Aorta (tissue), 5 donors: ENCODE data around the gene MAPK11. TPM values are rescaled to one million over a fixed set of nuclear protein-coding genes. Genes with fewer than 3 reads are reported as not detected.

Experiments
- ATAC-seq: fragments of 200-7000 bp; cut with Tn5 transposase; one replicate; pipeline ENCODE4 v1.9.1; 2022; ENCODE audit warnings: moderate library complexity; ENCODE audit not compliant: low FRiP score
- DNase-seq, 2 donors: peaks; one replicate each; pipeline ENCODE4 v3.0.0-alpha.2; 2020
- H3K27ac ChIP-seq, 2 donors: one replicate each; pipeline ENCODE4 v1.5.1; 2013; ENCODE audit warnings: low read length in 2 of 2, mild to moderate bottlenecking in 2 of 2, moderate library complexity in 2 of 2, control low read depth in 1 of 2, inconsistent platforms in 1 of 2, low read depth in 1 of 2
- H3K27me3 ChIP-seq, 2 donors: one replicate each; pipeline ENCODE4 v1.6.1; 2013; ENCODE audit warnings: control low read depth in 1 of 2, low read length in 1 of 2, mild to moderate bottlenecking in 1 of 2, moderate library complexity in 1 of 2; ENCODE audit not compliant: insufficient read depth in 2 of 2, control insufficient read depth in 1 of 2
- H3K36me3 ChIP-seq, 2 donors: one replicate each; pipeline ENCODE4 v1.6.1; 2013; ENCODE audit warnings: control low read depth in 1 of 2, low read length in 1 of 2, mild to moderate bottlenecking in 1 of 2; ENCODE audit not compliant: insufficient read depth in 2 of 2, control insufficient read depth in 1 of 2
- H3K4me1 ChIP-seq, 2 donors: one replicate each; pipeline ENCODE4 v1.6.1; 2013; ENCODE audit warnings: low read length in 2 of 2, control low read depth in 1 of 2, mild to moderate bottlenecking in 1 of 2, moderate library complexity in 1 of 2; ENCODE audit not compliant: insufficient read depth in 2 of 2, control insufficient read depth in 1 of 2
- H3K4me3 ChIP-seq, 2 donors: one replicate each; pipeline ENCODE4 v1.5.1; 2013; ENCODE audit warnings: low read length in 2 of 2, control low read depth in 1 of 2, mild to moderate bottlenecking in 1 of 2
- H3K9me3 ChIP-seq: one replicate; pipeline ENCODE4 v1.6.1; 2013; ENCODE audit warnings: mild to moderate bottlenecking, low read length; ENCODE audit not compliant: control insufficient read depth
- WGBS, 2 donors: extraction: QIAGEN DNeasy Blood & Tissue Kit; methylation state at CpG; one replicate each; pipeline ENCODE4 v1.1.7; 2013; 5-methylcytosine and 5-hydroxymethylcytosine counted together
- intact Hi-C, 2 donors: fragments of 100-400 bp; cut with DNase I; formaldehyde crosslinking; loops; one replicate each; pipeline versions ENCODE4 v1.14.2 to v1.15.0; 2022
- polyA plus RNA-seq, 2 donors: library from polyadenylated mRNA; stranded (reverse); fragments of 200-250 nt; gene quantifications; one replicate each; pipeline ENCODE4 v1.2.3, GENCODE V29; 2013
- total RNA-seq, 2 donors: library from RNA; stranded (reverse); fragmentation: NEBNext Ultra II Directional; extraction: Animal tissue kit (Norgen Biotek cat#: 25700); gene quantifications; one replicate each; pipeline ENCODE4 v1.2.1, GENCODE V29; 2021
- donor health status: healthy with polysubstance abuse.
- donor health status: Bipolar disorder and iron deficiency.
- donor health status: DM: no; HTN: no; CAD: no.
- donor health status: DM: no; HTN: no; CAD: no.
- donor health status: DM: yes; HTN: yes; CAD: no.

The MAPK11 gene
- total and polyA plus RNA-seq, 4 donors: 0.13 to 23.2 (median 12.8) TPM

DNA sequence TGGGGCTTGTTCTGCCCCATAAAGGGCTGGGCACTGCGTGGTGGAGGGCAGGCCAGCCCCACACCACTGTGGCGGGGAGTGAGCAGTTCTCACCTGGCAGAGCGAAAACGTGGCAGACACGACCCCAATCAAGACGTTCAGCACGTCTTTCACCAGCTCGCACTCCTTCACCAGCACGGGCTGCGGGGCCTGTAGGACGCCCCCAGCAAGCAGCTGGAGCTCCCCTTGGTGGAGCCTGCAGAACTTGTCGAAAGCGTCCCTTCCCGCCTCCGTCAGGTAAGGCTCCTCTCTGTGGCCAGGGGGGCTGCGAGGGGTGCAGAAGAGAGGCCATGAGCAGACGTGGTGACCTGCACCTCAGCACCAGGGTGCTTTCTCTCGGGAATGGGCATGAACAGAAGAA, 37.0 kb downstream of the MAPK11 start:
- no peak for DNase-seq
- H3K4me1 ChIP-seq: no peaks in the 10 kb centered on the region
- H3K36me3 ChIP-seq: peaks cover 0 to 2% of the 10 kb centered on the region in 2 donors
- H3K27ac ChIP-seq: no peak overlapping the region
- intact Hi-C loops: no loop called here
- ATAC-seq: no peak
- H3K4me3 ChIP-seq: no peak overlapping the region
- H3K9me3 ChIP-seq: no peaks in the 10 kb centered on the region
- no peaks in the 10 kb centered on the region for H3K27me3 ChIP-seq
- WGBS, 2 donors: 88 to 89% methylated on average over 18 of the region's 18 CpGs

DNA sequence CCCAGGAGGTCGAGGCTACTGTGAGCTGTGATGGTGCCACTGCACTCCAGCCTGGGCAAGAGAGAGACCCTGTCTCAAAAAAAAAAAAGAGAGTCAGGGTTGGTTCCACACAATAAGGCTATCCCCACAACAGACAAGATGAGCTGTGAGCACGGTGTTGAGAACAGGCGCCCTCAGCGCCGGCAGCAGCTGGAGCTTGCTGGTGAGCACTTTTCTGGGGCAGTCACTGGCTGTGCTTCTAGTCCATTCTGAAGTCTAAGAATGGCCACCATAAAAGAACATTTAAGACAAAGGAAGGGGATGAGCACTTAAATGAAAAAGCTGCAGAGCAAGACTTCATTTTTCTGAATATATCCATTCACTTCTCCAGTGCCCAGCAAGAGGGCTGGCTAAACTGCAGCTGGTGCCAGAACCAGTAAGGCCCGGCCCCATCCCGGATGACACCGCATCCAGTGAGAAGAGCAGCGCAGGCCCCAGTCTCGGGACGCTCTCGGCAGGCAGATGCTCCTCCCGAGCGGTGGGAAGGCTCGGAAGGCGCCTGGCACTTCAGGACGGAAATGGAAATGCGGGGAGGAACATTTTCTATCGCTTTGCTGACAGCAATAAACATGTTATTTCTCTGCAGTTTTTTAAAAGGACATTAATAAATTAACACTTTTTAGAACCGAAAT, 37.6 kb downstream of the MAPK11 start:
- Histone ChIP-seq H3K9me3 (no peaks in the 10 kb centered on the region), H3K4me1 (no peaks in the 10 kb centered on the region), H3K27ac (no peak overlapping the region), H3K4me3 (no peak overlapping the region), H3K27me3 (no peaks in the 10 kb centered on the region), H3K36me3 (peaks cover 0 to 2% of the 10 kb centered on the region in 2 donors)
- intact Hi-C loops: no loop called here
- DNase-seq: no peak
- 88 to 91% methylated on average over 20 of the region's 20 CpGs for whole genome bisulfite sequencing, 2 donors
- no peak for ATAC-seq

GRCh38 chr22:50229370-50229769, 40.8 kb downstream of the MAPK11 start:
- H3K4me1 ChIP-seq: no peaks in the 10 kb centered on the region
- H3K36me3 ChIP-seq: no peaks in the 10 kb centered on the region
- no peaks in the 10 kb centered on the region for H3K9me3 ChIP-seq
- ATAC-seq: no peak
- no peaks in the 10 kb centered on the region for H3K27me3 ChIP-seq
- no peak overlapping the region for H3K27ac ChIP-seq
- WGBS, 2 donors: 92% methylated on average over 16 of the region's 16 CpGs
- no peak for DNase-seq
- intact Hi-C loops: no loop called here
- H3K4me3 ChIP-seq: no peak overlapping the region

DNA sequence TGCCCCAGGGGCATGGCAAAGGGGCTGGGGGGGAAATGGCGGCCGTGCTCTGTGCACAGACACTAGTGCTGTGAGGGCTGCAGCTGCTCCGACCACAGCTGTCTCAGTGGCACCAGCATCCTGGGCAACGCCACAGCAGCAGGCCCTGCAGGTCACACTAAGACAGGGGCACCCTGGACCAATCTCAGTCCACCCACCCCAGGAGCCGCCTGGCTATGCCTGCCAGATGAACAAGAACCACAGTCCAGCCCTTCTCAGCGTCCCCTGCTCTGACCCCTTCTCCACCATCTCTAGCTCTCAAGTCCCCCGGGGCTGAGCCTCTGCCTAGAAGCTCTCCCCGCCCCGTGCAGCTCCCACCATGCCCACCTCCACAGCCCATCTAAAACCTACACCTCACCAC, 41.8 kb downstream of the MAPK11 start:
- 94 to 98% methylated on average over 9 of the region's 9 CpGs for WGBS, 2 donors
- intact Hi-C loops: no loop called here
- no peak overlapping the region for H3K4me3 ChIP-seq
- no peak for DNase-seq
- H3K4me1 ChIP-seq: no peaks in the 10 kb centered on the region
- H3K27me3 ChIP-seq: no peaks in the 10 kb centered on the region
- ATAC-seq: peak; percentile 8
- no peaks in the 10 kb centered on the region for H3K9me3 ChIP-seq
- H3K27ac ChIP-seq: no peak overlapping the region
- H3K36me3 ChIP-seq: no peaks in the 10 kb centered on the region

- intact Hi-C loops: no loop called here
- whole genome bisulfite sequencing, 2 donors: 90% methylated on average over 22 to 25 of the region's 25 CpGs
- ATAC-seq (no peak), DNase-seq (peak in 1 of 2 donors; percentile 42)
- Histone ChIP-seq H3K4me1 (no peaks in the 10 kb centered on the region), H3K36me3 (no peaks in the 10 kb centered on the region), H3K9me3 (no peaks in the 10 kb centered on the region), H3K27ac (no peak overlapping the region), H3K27me3 (no peaks in the 10 kb centered on the region), H3K4me3 (no peak overlapping the region)
These were observed 42.5 kb downstream of the MAPK11 start for GRCh38 chr22:50227579-50228215.

DNA sequence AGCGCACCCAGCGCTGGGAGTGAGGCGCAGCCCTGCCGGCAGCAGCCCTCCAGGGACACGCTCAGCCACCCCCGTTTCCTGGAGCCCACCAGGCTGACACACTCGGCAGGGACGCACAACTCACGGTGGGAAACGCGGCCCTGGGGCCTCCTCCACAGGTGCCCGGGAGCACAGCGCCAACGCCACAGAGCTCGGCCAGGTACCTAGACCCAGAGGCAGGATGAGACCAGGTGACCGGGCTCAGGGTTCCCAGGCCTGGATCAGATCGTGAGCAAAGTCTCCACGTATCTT, 43.4 kb downstream of the MAPK11 start:
- Histone ChIP-seq H3K9me3 (no peaks in the 10 kb centered on the region), H3K4me1 (no peaks in the 10 kb centered on the region), H3K27me3 (no peaks in the 10 kb centered on the region), H3K36me3 (no peaks in the 10 kb centered on the region), H3K4me3 (no peak overlapping the region), H3K27ac (no peak overlapping the region)
- DNase-seq (peak in 1 of 2 donors; percentile 40), ATAC-seq (no peak)
- intact Hi-C loops: no loop called here
- WGBS, 2 donors: 92 to 93% methylated on average over 18 of the region's 18 CpGs

DNA sequence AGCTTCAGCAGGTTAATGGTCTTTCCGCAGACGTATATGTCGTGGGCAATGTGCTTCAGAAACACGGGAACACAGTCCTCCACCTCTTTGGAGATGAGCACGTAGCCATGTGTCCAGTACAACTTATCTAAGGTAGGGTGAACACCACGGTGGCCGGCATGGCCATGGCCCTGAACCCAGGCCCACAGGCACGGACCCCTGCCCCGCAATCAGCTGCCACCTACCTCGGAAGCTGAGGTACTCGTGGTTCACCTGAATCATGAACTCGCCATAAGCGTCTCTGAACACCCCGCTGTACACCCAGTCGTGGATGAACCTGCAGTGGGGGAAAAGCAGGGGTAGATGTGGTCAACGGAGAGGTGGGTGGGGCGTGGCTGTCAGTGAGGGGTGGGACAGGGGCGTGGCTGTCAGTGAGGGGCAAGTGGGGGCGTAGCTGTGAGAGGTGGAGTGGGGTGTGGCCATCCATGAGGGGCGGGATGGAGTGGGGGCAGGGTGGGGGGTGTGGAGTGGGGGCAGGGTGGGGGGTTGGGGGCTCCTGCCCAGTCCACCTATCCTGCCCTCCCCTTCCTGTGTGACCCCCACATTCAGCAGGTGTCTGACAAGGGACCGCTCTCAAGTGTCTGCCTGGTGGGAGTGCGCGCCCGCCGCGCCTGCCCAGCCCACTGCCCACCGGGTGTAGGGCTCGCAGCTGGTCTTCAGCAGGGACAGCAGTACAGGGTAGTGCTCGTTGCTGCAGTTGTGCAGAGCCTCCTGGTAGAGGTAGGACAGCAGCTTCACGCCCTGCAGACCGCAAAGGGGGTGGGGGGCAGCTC, 43.9 kb downstream of the MAPK11 start:
- Histone ChIP-seq H3K36me3 (no peaks in the 10 kb centered on the region), H3K4me3 (no peak overlapping the region), H3K27ac (no peak overlapping the region), H3K4me1 (no peaks in the 10 kb centered on the region), H3K27me3 (no peaks in the 10 kb centered on the region), H3K9me3 (no peaks in the 10 kb centered on the region)
- no peak for DNase-seq
- ATAC-seq: no peak
- WGBS, 2 donors: 85 to 92% methylated on average over 28 to 31 of the region's 31 CpGs
- intact Hi-C loops: no loop called here

- DNase-seq (peak in 1 of 2 donors; percentile 42), ATAC-seq (no peak)
- no peaks in the 10 kb centered on the region for H3K4me1 ChIP-seq
- no peaks in the 10 kb centered on the region for H3K36me3 ChIP-seq
- H3K4me3 ChIP-seq: no peak overlapping the region
- WGBS, 2 donors: 85 to 86% methylated on average over 20 to 24 of the region's 24 CpGs
- no peak overlapping the region for H3K27ac ChIP-seq
- intact Hi-C loops: no loop called here
- no peaks in the 10 kb centered on the region for H3K27me3 ChIP-seq
- no peaks in the 10 kb centered on the region for H3K9me3 ChIP-seq
These were observed 44.8 kb downstream of the MAPK11 start for GRCh38 chr22:50225200-50225969.
